ENCODE measurements around the gene CAMSAP3.

DNA sequence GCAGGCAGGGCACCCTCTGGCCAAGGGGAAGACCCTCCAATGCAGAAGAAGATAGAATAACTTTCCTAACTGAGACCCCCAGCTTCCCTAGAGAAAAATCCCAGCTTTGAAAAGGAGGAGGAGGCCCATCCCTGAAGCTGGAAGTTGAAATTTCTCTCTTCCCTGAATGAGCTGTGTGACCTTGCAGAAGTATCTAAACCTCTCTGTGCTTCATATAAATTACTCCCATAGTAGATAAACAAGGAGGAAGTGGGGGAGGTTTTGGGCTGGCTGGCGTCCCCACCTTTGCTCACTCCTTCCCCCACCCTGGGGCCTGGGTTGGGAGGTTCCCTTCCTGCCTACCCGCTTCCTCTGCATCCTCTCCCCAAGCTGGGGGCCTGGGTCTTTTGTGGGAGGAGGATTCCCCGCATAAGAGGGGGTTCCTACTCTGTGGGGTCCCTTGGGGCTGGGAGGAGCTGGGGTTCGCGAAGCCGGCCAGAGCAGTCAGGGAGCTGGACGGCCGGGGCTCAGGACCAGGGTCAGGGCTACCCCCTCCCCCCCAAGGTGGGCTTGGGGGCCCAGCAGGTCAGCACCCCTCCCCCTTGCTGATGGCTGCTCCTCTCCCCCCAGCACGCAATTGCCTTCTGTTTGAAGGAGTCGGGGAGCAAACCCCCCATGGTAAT lies 11.7 kb downstream of the CAMSAP3 start:
- TF ChIP-seq CTCF (IDR thresholded peaks at IDR 0.05) (no peak), POLR2A (IDR thresholded peaks at IDR 0.05) (no peak), POLR2AphosphoS5 (IDR thresholded peaks at IDR 0.05) (no peak)

Measured in prostate gland (tissue), 2 donors.